HL-60/S4 (cell line): ENCODE data around the gene DEFB131A.
"Not testable (repeated sequence)": the region's sequence is repeated elsewhere in the genome, so short reads cannot be mapped to it uniquely, and the experiment has no call there.

Experiments used
- in situ Hi-C: fragments of 300-500 bp; cut with MboI; formaldehyde crosslinking; loops from 2 replicates; pipeline ENCODE4 v1.14.3; 2022; ENCODE audit warnings: low sequenced_read_pairs

DEFB131A gene

GRCh38 chr4:9444114-9444513 is at the start of gene DEFB131A:
Gene DEFB131A, plus strand, starts transcription at chr4:9444414. Its CDS starts 120 bp downstream, at chr4:9444534.
- in situ Hi-C loops = not testable (repeated sequence)

GRCh38 chr4:9405774-9406173 is 38.4 kb upstream of the DEFB131A start:
- in situ Hi-C loops = not testable (repeated sequence)

- in situ Hi-C loops = not testable (repeated sequence)
Observed at GRCh38 chr4:9406491-9406890, 37.7 kb upstream of the DEFB131A start.

GRCh38 chr4:9409793-9410192 is 34.4 kb upstream of the DEFB131A start:
- in situ Hi-C loops = no loop called here

- in situ Hi-C loops = not testable (repeated sequence)
Observed at GRCh38 chr4:9421884-9422455, 22.2 kb upstream of the DEFB131A start.

GRCh38 chr4:9425916-9426315 is 18.3 kb upstream of the DEFB131A start:
- in situ Hi-C loops = not testable (repeated sequence)

- in situ Hi-C loops = not testable (repeated sequence)
Observed at GRCh38 chr4:9430061-9430460, 14.2 kb upstream of the DEFB131A start.

GRCh38 chr4:9433320-9433719 is 10.9 kb upstream of the DEFB131A start:
- in situ Hi-C loops = not testable (repeated sequence)

GRCh38 chr4:9436728-9437127 is 7.5 kb upstream of the DEFB131A start:
- in situ Hi-C loops = not testable (repeated sequence)

GRCh38 chr4:9442355-9442754 is 1.9 kb upstream of the DEFB131A start:
- in situ Hi-C loops = not testable (repeated sequence)

GRCh38 chr4:9444681-9445080 is 467 bp downstream of the DEFB131A start:
- in situ Hi-C loops = not testable (repeated sequence)

GRCh38 chr4:9452251-9452650 is 8.0 kb downstream of the DEFB131A start:
- in situ Hi-C loops = not testable (repeated sequence)

GRCh38 chr4:9454284-9454683 is 10.1 kb downstream of the DEFB131A start:
- in situ Hi-C loops = not testable (repeated sequence)

GRCh38 chr4:9455046-9455445 is 10.8 kb downstream of the DEFB131A start:
- in situ Hi-C loops = not testable (repeated sequence)

GRCh38 chr4:9479466-9479865 is 35.3 kb downstream of the DEFB131A start:
- in situ Hi-C loops = not testable (repeated sequence)

GRCh38 chr4:9480066-9480465 is 35.9 kb downstream of the DEFB131A start:
- in situ Hi-C loops = not testable (repeated sequence)

- in situ Hi-C loops = not testable (repeated sequence)
Observed at GRCh38 chr4:9482871-9483270, 38.7 kb downstream of the DEFB131A start.

- in situ Hi-C loops = not testable (repeated sequence)
Observed at GRCh38 chr4:9483682-9484081, 39.5 kb downstream of the DEFB131A start.

- in situ Hi-C loops = not testable (repeated sequence)
Observed at GRCh38 chr4:9486880-9487279, 42.7 kb downstream of the DEFB131A start.

GRCh38 chr4:9488796-9489195 is 44.6 kb downstream of the DEFB131A start:
- in situ Hi-C loops = not testable (repeated sequence)

- in situ Hi-C loops = not testable (repeated sequence)
Observed at GRCh38 chr4:9490496-9490895, 46.3 kb downstream of the DEFB131A start.

- in situ Hi-C loops = not testable (repeated sequence)
Observed at GRCh38 chr4:9490986-9491385, 46.8 kb downstream of the DEFB131A start.

- in situ Hi-C loops = not testable (repeated sequence)
Observed at GRCh38 chr4:9493589-9493988, 49.4 kb downstream of the DEFB131A start.
